A549 treated with Hydrocortisone at 1 μM for 4 hours (cell line): ENCODE data around the gene HS3ST6. TPM values are rescaled to one million over a fixed set of nuclear protein-coding genes. Genes with fewer than 3 reads are reported as not detected.

ENCODE experiments used
- total RNA-seq: library from RNA; stranded (reverse); fragments of 200-300 nt; extraction: Qiagen RNA extraction; gene quantifications from 5 replicates; pipeline ENCODE4 v1.2.3, GENCODE V29; 2022

Gene HS3ST6
- 0.83 to 2.1 TPM (median 1.8 TPM) in 5 replicates for total RNA-seq

GRCh38 chr16:1918351-1919326 lies at the start of gene HS3ST6:
TSS of gene HS3ST6 (minus strand) at chr16:1918415. CDS start at chr16:1918323, 92 bp downstream.

GRCh38 chr16:1966460-1966859 lies 48.2 kb upstream of the HS3ST6 start, which contains the start of gene RNF151:
TSS of gene RNF151 (plus strand) at chr16:1966856. CDS start at chr16:1966882, 26 bp downstream.

GRCh38 chr16:1964506-1965395 lies 46.5 kb upstream of the HS3ST6 start, which contains the start of gene RPS2:
TSS of gene RPS2 (minus strand) at chr16:1964826. CDS start at chr16:1964625, 201 bp downstream.

GRCh38 chr16:1959269-1960039 lies 41.2 kb upstream of the HS3ST6 start, which contains the start of gene NDUFB10:
TSS of gene NDUFB10 (plus strand) at chr16:1959538. CDS start at chr16:1959625, 87 bp downstream.

GRCh38 chr16:1942810-1943726 lies 24.9 kb upstream of the HS3ST6 start, which contains the start of gene MSRB1:
TSS of gene MSRB1 (minus strand) at chr16:1943199. CDS start at chr16:1943156, 43 bp downstream.

GRCh38 chr16:1871974-1872635 lies 46.1 kb downstream of the HS3ST6 start, which contains the start of gene MEIOB:
TSS of gene MEIOB (minus strand) at chr16:1872164. CDS start at chr16:1868175, 3,989 bp downstream.

Other genes with a start within 250 kb of the HS3ST6 start
- 170 to 228 TPM (median 171 TPM) in 5 replicates for gene JPT2, start 240.1 kb downstream of the HS3ST6 start, total RNA-seq
- 49.3 to 62.0 TPM (median 54.2 TPM) in 5 replicates for gene MAPK8IP3, start 212.2 kb downstream of the HS3ST6 start, total RNA-seq
- gene NME3, start 146.9 kb downstream of the HS3ST6 start, total RNA-seq = 26.6 to 61.2 TPM (median 60.2 TPM) in 5 replicates
- gene EME2, start 145.6 kb downstream of the HS3ST6 start, total RNA-seq = 7.3 to 10.3 TPM (median 10.0 TPM) in 5 replicates
- 152 to 264 TPM (median 244 TPM) in 5 replicates for gene MRPS34, start 145.3 kb downstream of the HS3ST6 start, total RNA-seq
- gene SPSB3, start 135.8 kb downstream of the HS3ST6 start, total RNA-seq = 17.7 to 28.2 TPM (median 24.7 TPM) in 5 replicates
- gene NUBP2, start 135.5 kb downstream of the HS3ST6 start, total RNA-seq = 57.8 to 83.0 TPM (median 82.4 TPM) in 5 replicates
- 0.06 to 0.21 TPM (median 0.10 TPM) in 4 of 5 replicates, not detected in the other for gene IGFALS, start 124.7 kb downstream of the HS3ST6 start, total RNA-seq
- gene HAGH, start 91.6 kb downstream of the HS3ST6 start, total RNA-seq = 60.7 to 69.0 TPM (median 64.0 TPM) in 5 replicates
- 45.5 to 52.7 TPM (median 47.8 TPM) in 5 replicates for gene FAHD1, start 91.2 kb downstream of the HS3ST6 start, total RNA-seq
- gene MEIOB, start 46.3 kb downstream of the HS3ST6 start, total RNA-seq = 1.1 to 1.6 TPM (median 1.3 TPM) in 5 replicates
- 33.7 to 43.6 TPM (median 40.0 TPM) in 5 replicates for gene MSRB1, start 24.8 kb upstream of the HS3ST6 start, total RNA-seq
- 0.10 TPM in 1 of 5 replicates, not detected in the others for gene RPL3L, start 36.3 kb upstream of the HS3ST6 start, total RNA-seq
- 245 to 283 TPM (median 249 TPM) in 5 replicates for gene NDUFB10, start 41.1 kb upstream of the HS3ST6 start, total RNA-seq
- gene RPS2, start 46.4 kb upstream of the HS3ST6 start, total RNA-seq = 3,439 to 5,329 TPM (median 5,152 TPM) in 5 replicates
- gene RNF151, start 48.4 kb upstream of the HS3ST6 start, total RNA-seq = 0.14 TPM in 1 of 5 replicates, not detected in the others
- 32.4 to 40.8 TPM (median 37.5 TPM) in 5 replicates for gene TBL3, start 53.6 kb upstream of the HS3ST6 start, total RNA-seq
- 0.17 to 0.29 TPM (median 0.20 TPM) in 5 replicates for gene NOXO1, start 63.1 kb upstream of the HS3ST6 start, total RNA-seq
- gene GFER, start 65.8 kb upstream of the HS3ST6 start, total RNA-seq = 25.6 to 46.4 TPM (median 39.9 TPM) in 5 replicates
- gene SYNGR3, start 71.6 kb upstream of the HS3ST6 start, total RNA-seq = 5.7 to 8.9 TPM (median 7.9 TPM) in 5 replicates
- 53.2 to 59.8 TPM (median 55.6 TPM) in 5 replicates for gene ZNF598, start 91.4 kb upstream of the HS3ST6 start, total RNA-seq
- gene NPW, start 101.4 kb upstream of the HS3ST6 start, total RNA-seq = 0.40 to 1.3 TPM (median 0.85 TPM) in 5 replicates
- 49.8 to 63.3 TPM (median 62.7 TPM) in 5 replicates for gene NHERF2, start 108.5 kb upstream of the HS3ST6 start, total RNA-seq
- gene NTHL1, start 129.4 kb upstream of the HS3ST6 start, total RNA-seq = 37.0 to 48.3 TPM (median 45.0 TPM) in 5 replicates
- 33.2 to 41.6 TPM (median 39.4 TPM) in 5 replicates for gene TSC2, start 129.6 kb upstream of the HS3ST6 start, total RNA-seq
- gene PKD1, start 217.5 kb upstream of the HS3ST6 start, total RNA-seq = 42.8 to 51.1 TPM (median 46.6 TPM) in 5 replicates
- 2.5 to 4.5 TPM (median 3.5 TPM) in 5 replicates for gene RAB26, start 230.2 kb upstream of the HS3ST6 start, total RNA-seq
- gene TRAF7, start 237.4 kb upstream of the HS3ST6 start, total RNA-seq = 43.6 to 52.2 TPM (median 48.9 TPM) in 5 replicates